GM21528 (cell line): ENCODE measurements around the gene PBX1.

Source experiments
- ATAC-seq: cut with Tn5 transposase; IDR thresholded peaks from one replicate; pipeline ENCODE4 v1.9.1; 2021; ENCODE audit warnings: mild to moderate bottlenecking, moderate library complexity; ENCODE audit not compliant: unreplicated experiment, low FRiP score

Gene PBX1

DNA sequence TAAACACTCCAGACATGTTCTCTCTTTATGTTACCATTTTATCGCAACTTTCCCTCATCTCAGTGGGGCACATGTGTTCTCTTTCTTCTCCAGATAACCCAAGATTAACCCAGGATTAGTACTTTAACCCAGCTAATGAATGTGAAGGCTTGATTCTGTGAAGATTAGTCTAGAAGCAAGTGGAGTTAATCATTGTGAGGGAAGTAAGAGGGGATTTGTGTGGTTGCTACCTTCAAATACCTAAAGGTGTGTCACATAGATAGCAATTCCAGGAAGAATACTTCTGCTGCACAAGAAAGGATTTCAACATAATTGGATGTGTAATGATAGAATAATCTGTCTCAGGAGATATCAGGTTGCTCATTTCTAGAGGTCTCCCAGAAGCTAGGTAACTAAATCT, 327.1 kb downstream of the PBX1 start:
- ATAC-seq, result no peak

DNA sequence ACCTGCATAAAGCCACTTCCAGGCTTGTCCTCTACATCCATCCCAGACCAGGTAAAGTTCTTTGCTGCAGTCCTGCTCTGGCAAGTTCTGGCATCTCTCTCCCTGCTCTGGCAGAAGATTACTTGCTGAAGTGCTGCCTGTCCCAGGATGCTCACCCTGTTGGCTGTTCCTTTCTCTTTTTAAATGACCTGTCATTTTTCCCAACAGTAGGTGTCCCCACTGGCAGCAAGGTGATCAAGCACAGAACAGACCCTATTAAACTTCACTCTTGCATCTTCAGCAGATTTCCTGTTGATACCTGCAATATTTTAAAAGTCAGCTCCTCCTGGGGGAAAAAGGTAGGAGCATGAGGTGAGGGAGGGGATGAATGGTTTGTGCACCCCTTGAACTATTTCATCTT, 332.6 kb downstream of the PBX1 start:
- ATAC-seq, result no peak

DNA sequence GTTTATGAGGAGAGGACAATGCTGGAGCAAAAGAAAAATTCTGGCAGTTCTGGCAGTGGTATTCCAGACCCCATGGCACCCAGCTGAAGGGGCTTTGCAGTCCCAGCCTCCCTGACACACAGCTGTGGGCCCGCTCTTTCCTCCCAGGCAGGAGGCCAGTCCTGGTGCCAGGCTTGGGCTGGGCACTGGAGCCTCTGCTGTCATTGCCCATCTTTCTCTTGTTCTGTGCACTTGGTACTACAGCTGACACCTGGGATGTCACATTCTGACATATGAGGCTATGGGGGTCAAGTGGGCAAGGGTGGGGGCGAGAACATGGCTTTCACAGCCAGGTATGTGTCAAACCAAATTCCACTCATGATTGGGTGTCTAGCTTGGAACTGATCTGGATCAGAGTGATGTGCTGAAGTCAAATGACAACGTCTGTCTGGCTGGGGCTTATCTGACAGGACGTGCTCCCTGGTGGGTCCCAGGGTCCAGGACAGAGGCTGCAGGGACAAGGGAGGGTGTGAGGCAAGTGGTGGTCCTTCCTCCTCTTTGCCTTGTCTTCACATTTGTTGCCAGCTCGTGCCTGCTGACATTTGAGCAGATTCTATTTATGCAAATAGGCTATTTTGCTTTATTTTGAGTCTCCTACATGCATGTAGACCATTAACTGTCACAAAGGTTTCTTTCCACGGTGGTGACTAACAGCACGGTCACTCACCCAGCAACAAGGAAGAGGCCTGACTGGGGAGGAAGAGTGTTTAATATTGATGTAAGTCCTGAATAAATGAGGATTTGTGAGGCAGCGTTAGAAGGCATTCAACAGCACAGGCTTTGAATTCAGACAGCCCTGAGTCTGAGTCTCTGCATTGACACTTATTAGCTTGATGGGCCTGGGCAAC, 336.3 kb downstream of the PBX1 start:
- no peak for ATAC-seq

DNA sequence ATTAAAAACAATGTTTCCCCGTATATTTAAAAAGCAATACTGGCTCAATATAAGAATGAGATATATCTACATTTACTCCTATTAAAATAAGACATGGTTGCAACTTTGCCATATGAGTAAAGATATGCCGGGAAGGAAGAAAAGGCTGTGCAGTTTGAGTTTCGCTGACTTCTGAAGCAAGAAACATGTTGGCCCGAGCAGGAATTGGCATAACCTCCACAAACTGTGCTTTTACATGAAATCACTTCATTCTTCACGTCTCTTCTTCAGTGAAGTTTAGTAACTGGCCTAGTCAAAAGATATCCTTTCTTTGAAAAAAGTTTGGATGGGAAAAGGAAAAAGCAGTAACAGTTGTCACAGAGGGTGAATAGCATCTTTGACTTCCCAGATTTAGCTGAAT, 342.0 kb downstream of the PBX1 start:
- ATAC-seq, result no peak
